ENCODE results near the gene SPINK1.

SPINK1 gene

DNA sequence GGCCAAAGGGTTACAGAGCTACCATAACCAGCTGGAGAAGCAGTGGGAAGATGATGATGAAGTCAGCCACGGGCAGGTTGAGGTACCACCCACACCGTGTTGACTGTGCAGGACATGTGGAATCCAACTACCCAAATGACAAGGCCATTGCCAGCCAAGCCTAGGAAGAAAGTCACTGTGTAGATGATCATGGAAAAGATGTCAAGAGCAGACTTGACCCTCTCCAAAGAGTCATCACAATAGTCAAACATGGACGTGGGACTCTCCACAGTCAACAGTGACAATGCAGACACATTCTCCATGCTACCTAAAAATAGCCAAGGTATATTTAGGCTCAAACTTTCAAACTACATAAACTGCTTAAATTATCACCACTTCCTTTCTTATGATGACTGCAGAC lies 20.9 kb upstream of the SPINK1 start:
- no peak overlapping the region for H3K4me3 ChIP-seq (ENCODE audit: low read depth, low read length)
- no peak for TF ChIP-seq CTCF (IDR thresholded peaks at IDR 0.05; ENCODE audit: control insufficient read depth, extremely low read depth, insufficient read depth)
- no peak for DNase-seq (ENCODE audit: low read depth)

GRCh38 chr5:147851578-147851977 lies 20.1 kb upstream of the SPINK1 start:
- no peak overlapping the region for H3K4me3 ChIP-seq (ENCODE audit: low read depth, low read length)
- no peak for TF ChIP-seq CTCF (IDR thresholded peaks at IDR 0.05; ENCODE audit: control insufficient read depth, extremely low read depth, insufficient read depth)
- no peak for DNase-seq (ENCODE audit: low read depth)

GRCh38 chr5:147849226-147849625 lies 17.8 kb upstream of the SPINK1 start:
- DNase-seq (ENCODE audit: low read depth) = no peak
- no peak for TF ChIP-seq CTCF (IDR thresholded peaks at IDR 0.05; ENCODE audit: control insufficient read depth, extremely low read depth, insufficient read depth)
- no peak overlapping the region for H3K4me3 ChIP-seq (ENCODE audit: low read depth, low read length)

DNA sequence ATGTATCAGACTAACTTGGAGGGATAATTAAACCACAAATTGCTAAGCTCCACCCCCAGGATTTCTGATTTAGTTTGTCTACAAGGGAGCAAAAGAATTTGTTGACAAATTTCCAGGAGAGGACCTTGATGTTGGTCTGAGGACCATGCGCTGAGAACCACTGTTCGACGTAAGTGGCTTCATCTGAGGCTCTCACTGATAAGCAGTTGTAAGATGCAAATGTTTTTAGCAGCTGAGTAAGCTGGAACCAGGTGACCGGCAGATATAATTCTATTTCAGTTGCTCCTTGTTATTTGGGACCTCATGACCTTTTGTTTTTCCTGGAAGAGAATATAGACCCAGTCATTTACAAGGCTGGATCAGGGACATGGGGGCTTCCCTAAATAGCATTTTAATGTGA lies 14.1 kb upstream of the SPINK1 start:
- DNase-seq (ENCODE audit: low read depth) = no peak
- H3K4me3 ChIP-seq (ENCODE audit: low read depth, low read length) = no peak overlapping the region
- no peak for TF ChIP-seq CTCF (IDR thresholded peaks at IDR 0.05; ENCODE audit: control insufficient read depth, extremely low read depth, insufficient read depth)

DNA sequence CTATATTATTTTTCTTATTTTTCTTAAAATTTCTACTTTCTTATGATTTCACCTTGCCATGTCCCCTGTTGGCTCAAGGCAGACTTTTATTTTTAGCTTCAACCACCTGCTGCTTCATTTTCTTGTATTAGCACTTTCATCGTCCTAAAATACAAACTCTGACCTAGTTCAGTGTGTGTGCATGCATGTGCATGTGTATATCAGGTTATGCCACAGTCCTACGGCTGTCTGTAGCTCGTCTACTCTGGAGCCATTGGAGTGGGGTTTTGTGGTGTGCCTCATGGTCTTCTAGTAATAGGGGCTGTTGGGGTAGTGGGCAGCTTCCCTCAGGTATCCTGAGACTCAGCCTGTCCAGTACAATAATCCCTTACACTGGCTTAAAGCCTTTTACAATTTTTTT lies 13.4 kb upstream of the SPINK1 start:
- TF ChIP-seq CTCF (IDR thresholded peaks at IDR 0.05; ENCODE audit: control insufficient read depth, extremely low read depth, insufficient read depth) = no peak
- H3K4me3 ChIP-seq (ENCODE audit: low read depth, low read length) = no peak overlapping the region
- DNase-seq (ENCODE audit: low read depth) = no peak

GRCh38 chr5:147842869-147843268 lies 11.4 kb upstream of the SPINK1 start:
- no peak overlapping the region for H3K4me3 ChIP-seq (ENCODE audit: low read depth, low read length)
- no peak for TF ChIP-seq CTCF (IDR thresholded peaks at IDR 0.05; ENCODE audit: control insufficient read depth, extremely low read depth, insufficient read depth)
- no peak for DNase-seq (ENCODE audit: low read depth)

DNA sequence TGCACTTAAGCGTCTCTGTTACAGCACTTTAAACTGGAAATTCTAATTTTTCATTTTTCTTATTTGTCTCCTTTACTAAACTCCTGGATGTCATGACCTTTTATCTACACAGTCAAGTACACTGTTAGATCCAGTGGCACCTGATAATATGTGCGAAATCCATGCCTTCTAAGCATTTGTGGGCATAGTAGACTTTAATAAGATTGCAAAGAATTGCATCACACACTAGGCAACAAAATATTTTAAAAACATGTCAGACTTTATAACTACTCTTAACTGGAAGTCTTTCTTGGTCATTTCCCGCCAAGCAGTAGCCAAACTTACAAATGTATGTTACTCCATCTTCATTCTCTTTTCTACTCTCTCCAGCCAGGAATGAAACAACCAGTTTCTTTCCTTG lies 5.0 kb upstream of the SPINK1 start:
- no peak overlapping the region for H3K4me3 ChIP-seq (ENCODE audit: low read depth, low read length)
- TF ChIP-seq CTCF (IDR thresholded peaks at IDR 0.05; ENCODE audit: control insufficient read depth, extremely low read depth, insufficient read depth) = no peak
- no peak for DNase-seq (ENCODE audit: low read depth)
